HG03460 (cell line): ENCODE data around the gene KCNA5.

Source experiments
- ATAC-seq: cut with Tn5 transposase; IDR thresholded peaks from one replicate; pipeline ENCODE4 v1.9.1; 2021; ENCODE audit not compliant: unreplicated experiment

Gene KCNA5

GRCh38 chr12:5026342-5026938 is 17.2 kb upstream of the KCNA5 start:
- ATAC-seq: no peak

GRCh38 chr12:5027046-5027821 is 16.4 kb upstream of the KCNA5 start:
- no peak for ATAC-seq

- no peak for ATAC-seq
These were observed 13.6 kb upstream of the KCNA5 start for GRCh38 chr12:5030066-5030465.

- ATAC-seq: no peak
These were observed 12.4 kb upstream of the KCNA5 start for GRCh38 chr12:5031242-5031641.

GRCh38 chr12:5031958-5032357 is 11.7 kb upstream of the KCNA5 start:
- ATAC-seq: no peak

GRCh38 chr12:5032821-5033220 is 10.9 kb upstream of the KCNA5 start:
- ATAC-seq: no peak

GRCh38 chr12:5033883-5034282 is 9.8 kb upstream of the KCNA5 start:
- no peak for ATAC-seq

- ATAC-seq: no peak
These were observed 9.1 kb upstream of the KCNA5 start for GRCh38 chr12:5034603-5035002.

- no peak for ATAC-seq
These were observed 8.1 kb upstream of the KCNA5 start for GRCh38 chr12:5035618-5036017.

GRCh38 chr12:5036031-5036430 is 7.6 kb upstream of the KCNA5 start:
- no peak for ATAC-seq

- ATAC-seq: no peak
These were observed 5.8 kb upstream of the KCNA5 start for GRCh38 chr12:5037795-5038357.

- no peak for ATAC-seq
These were observed 4.8 kb upstream of the KCNA5 start for GRCh38 chr12:5038781-5039311.

GRCh38 chr12:5039815-5040214 is 3.9 kb upstream of the KCNA5 start:
- no peak for ATAC-seq

- no peak for ATAC-seq
These were observed 3.3 kb upstream of the KCNA5 start for GRCh38 chr12:5040368-5040767.

- ATAC-seq: no peak
These were observed 979 bp downstream of the KCNA5 start for GRCh38 chr12:5044420-5045295.

- no peak for ATAC-seq
These were observed 3.4 kb downstream of the KCNA5 start for GRCh38 chr12:5047094-5047493.

- ATAC-seq: no peak
These were observed 4.0 kb downstream of the KCNA5 start for GRCh38 chr12:5047729-5048128.

GRCh38 chr12:5050542-5050941 is 6.9 kb downstream of the KCNA5 start:
- ATAC-seq: no peak

- no peak for ATAC-seq
These were observed 7.7 kb downstream of the KCNA5 start for GRCh38 chr12:5051334-5051733.

GRCh38 chr12:5051913-5052312 is 8.2 kb downstream of the KCNA5 start:
- no peak for ATAC-seq

GRCh38 chr12:5052348-5052747 is 8.7 kb downstream of the KCNA5 start:
- no peak for ATAC-seq
